ENCODE data around the gene SLC4A5.

DNA sequence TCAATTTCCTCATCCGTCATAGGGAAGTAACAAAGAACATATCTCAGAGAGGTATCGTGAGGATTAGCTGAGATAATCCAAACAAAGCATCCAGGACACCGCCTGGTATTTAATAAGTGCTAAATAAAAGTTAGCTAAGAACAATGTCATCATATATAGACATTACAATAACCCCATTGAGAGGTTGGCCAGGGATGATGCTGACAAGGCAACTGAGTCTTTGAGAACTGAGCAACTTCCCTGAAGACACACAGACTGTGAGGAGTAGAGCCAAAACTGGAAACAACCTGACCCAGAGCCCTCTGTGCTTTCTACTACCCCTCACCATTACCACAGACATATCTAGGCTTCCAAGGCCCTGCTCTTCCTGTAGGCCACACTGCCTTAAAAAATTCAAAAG lies 38.5 kb upstream of the SLC4A5 start:
- TF ChIP-seq FOXA1 (IDR thresholded peaks at IDR 0.05) = no peak
- no peak for TF ChIP-seq LEF1 (IDR thresholded peaks at IDR 0.05; ENCODE audit: borderline replicate concordance)
- no peak for TF ChIP-seq NFRKB (IDR thresholded peaks at IDR 0.05)
- no peak for TF ChIP-seq SUZ12 (IDR thresholded peaks at IDR 0.05)
- TF ChIP-seq TARDBP (IDR thresholded peaks at IDR 0.05) = no peak
- TF ChIP-seq ZNF384 (IDR thresholded peaks at IDR 0.05) = no peak
- no peak for TF ChIP-seq SP1 (IDR thresholded peaks at IDR 0.05)
- no peak for TF ChIP-seq FOXK2 (IDR thresholded peaks at IDR 0.05)
- TF ChIP-seq HDGF (IDR thresholded peaks at IDR 0.05; ENCODE audit: borderline replicate concordance) = no peak
- no peak for TF ChIP-seq BHLHE40 (IDR thresholded peaks at IDR 0.05; ENCODE audit: borderline replicate concordance)
- no peak for TF ChIP-seq FOXM1 (IDR thresholded peaks at IDR 0.05; ENCODE audit: borderline replicate concordance)
- no peak for TF ChIP-seq CTBP1 (IDR thresholded peaks at IDR 0.05; ENCODE audit: borderline replicate concordance)
- no peak for TF ChIP-seq ARNT (IDR thresholded peaks at IDR 0.05)
- no peak for TF ChIP-seq ELF4 (IDR thresholded peaks at IDR 0.05)
